Activated gamma-delta T cell treated with Interleukin-2 at 50 U/mL for 16 hours (primary cell): ENCODE results near the gene FAM181A.

Experiments used
- DNase-seq: peaks from one replicate; pipeline ENCODE4 v3.0.0-alpha.2; 2020

Gene FAM181A

DNA sequence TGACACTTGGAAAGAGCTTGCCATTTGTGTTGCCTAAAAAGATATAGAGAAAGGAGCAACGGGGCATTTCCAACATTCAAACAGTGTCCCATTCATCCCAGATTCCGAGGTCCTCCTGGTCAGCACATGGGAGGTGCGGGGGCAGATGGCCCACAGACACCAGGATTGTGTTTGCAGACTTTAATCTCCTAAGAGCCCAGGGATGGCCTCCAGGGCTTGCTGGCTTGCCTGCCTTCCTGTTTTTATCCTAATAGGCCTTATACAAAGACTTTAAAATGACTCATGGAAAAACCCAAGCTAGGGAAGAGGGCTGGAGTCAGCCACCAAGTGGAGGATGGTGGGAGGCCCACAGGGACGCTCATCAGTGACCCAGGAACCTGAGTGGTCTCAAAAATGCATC is 21.5 kb upstream of the FAM181A start:
- DNase-seq, result no peak

DNA sequence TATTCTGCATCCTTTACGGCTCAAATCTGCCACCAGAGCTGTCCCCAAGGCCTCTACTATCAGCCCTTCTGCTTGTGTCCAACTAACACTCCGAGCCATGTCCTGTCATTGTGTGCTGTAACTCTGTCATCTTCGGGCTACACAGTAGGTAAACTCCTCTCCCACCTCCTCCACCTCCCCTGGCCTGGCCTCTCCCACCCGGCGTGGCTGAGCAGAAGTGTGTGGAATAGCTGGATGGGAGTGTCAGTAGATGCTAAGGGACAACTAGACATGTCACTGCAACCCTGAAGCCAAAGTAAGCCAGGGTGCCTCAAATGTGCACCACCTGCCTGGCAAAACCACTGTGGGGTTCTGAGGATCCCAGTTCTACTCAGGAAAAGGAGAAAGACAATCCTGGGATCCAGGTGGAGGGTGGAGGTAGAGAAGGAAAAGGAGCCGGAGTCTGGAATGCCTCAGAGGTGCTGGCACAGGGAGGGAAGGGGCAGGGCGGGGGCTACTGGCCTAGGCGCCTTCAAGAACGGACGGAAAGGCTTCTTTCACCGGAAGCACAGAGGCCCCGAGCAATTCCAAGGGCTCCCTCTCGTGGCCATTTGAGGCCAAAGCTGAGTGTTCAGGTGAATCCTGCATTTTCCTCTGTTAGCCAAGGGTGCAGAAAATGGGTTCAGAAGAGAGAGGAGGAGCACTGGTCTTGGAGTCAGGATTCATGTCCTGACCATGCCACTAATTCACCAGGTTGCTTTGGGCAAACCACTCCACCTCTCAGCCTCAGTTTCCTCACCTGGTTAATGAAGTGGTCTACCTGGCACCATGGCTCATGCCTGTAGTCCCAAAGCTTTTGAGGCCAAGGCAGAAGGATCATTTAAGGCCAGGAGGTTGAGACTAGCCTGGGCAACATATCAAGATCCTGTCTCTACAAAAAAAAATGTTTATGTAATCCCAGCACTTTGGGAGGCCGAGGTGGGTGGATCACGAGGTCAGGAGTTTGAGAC is 20.5 kb upstream of the FAM181A start:
- peak; percentile 29 for DNase-seq

DNA sequence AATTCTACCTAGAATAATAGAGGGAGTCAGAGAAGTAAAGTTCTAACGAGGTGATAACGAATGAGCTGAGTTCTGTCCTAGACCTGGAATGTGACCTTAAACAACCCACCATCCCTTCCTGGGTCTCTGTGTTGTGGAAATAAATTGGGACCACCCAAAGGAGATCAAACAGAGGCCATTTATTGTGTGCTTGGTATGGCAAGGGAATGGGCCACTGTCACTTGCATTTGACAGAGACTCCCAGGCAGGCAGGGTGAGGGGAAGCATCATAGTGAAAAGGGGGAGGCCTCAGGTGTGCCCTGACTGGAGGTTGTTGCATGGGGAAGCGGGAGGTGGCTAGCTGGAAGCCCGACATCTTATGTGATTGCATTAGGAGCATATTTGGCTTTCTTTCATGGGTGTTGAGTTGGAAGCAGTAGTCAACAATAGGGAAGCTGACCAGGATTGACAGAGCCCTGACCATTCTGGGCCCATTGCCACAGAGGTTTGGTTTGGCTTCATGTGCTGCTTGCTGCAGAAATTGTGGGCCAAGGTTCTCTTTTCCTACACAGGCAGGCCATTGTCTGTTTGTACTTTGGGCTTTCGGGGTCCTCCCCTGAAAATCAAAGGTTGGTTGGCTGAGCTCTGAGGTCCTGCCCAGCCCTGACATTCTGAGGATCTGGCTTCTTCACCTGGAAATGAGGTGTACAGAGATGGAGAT is 17.6 kb upstream of the FAM181A start:
- DNase-seq, result no peak

DNA sequence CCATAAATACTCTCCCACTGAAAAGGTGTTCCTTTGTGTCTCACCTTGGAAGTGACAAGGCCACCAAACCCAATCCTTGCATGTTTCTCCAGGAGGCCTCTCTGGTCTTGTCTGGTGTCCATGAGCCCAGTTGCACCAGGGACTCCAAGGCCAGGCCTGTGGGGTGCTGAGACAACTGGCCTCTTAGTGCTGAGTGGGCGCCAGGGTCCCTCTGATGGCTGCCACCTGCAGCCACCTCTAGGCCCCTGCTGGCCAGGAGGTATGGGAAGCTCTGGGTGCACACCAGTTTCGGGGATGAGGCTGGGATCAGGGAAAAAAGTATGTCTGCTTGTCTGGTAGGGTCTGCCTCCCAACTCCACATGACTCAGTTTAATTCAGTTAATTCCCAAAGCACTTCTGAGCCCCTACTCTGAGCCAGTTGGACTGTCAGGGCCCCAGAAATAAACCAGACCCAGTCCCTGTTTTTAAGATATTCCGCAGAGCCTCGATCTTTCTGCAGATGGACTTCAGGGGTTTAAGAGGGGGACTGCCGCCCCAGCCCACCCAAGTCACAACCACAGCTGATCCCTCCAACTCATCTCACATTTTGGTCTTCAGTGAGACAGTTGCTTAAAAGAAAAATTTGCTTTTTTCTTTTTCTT is 15.0 kb upstream of the FAM181A start:
- DNase-seq, result no peak

DNA sequence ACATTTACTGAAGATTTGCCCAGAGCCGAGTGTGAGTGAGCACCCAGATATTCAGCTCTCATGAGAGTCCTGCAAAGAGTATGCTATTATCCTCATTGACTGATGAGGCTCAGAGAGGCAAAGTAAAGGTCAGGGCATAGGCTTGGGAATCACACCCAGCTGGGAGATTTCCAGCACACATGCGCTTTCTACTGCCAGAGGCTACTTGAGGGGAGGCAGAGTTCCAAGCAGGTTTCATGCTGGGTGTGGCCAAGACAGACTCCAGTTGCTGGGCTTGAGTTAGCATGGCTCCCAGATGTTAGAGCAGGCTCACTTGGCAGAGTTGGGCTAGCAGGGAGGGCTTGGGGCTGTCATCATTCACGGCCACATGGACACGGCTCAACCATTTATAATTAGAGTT is 14.4 kb upstream of the FAM181A start:
- no peak for DNase-seq

DNA sequence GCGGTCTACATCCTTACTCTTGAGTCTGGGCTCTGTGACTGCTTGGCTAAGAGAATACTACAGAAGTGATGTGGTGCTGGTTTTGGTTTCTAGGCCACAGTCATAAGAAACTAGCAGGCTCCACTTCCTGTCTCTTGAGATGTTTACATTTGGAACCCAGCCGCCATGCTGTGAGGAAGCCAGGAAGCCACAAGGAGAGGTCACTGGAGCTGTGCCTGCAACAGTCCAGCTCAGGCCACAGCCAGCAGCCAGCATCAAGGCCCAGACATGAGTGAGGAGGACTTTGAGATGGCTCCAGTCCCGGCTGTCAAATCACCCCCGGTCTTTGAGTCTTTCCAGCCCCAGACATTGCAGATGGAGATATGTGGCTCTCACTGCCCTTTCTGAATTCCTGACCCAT is 12.9 kb upstream of the FAM181A start:
- DNase-seq, result no peak

DNA sequence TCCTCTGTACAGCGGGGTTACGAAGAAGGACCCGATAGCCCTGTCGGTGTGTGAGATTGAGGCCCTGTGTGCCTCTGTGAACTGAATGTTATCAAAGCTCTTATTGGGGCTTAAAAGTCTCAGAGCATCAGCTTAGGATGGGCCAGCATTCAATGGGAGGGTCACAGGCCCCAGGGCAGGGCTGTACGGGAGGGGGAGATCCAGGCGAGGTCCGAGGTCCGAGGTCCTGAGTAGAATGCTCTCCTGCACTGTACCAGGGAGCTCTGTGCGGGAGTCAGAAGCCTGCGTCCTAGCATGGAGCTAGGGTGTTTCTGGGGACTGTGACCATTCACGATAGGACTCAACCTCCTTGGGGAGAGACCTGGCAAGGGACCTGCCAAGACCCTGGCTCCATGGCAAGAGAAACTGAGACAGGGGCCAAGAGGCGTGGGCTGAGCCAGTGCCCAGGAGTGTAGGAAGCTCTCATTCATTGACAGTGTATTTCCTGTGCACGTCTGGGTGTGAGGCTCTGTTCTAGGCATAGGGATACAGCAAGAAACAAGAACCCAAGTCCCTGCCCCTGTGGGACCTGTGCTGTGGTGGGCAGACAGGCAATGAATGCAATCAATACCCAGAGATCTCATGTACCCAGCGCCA is 12.0 kb upstream of the FAM181A start:
- no peak for DNase-seq

DNA sequence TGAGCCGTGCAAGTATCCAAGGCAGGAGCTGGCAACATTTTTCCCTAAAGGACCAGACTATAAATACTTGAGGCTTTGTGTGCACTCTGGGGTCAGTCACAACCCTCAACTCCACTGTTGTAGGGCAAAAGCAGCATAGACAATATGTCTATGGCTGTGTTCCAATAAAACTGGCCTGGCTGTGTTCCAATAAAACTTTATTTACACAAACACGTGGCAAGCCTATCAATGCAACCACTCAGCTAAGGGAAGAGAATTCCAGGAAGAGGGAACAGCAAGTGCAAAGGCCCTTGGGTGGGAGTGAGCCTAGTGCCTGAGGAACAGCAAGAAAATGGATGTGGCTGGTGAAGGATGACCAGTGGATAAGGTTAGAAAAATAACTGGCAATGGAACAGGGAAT is 11.3 kb upstream of the FAM181A start:
- DNase-seq, result no peak

DNA sequence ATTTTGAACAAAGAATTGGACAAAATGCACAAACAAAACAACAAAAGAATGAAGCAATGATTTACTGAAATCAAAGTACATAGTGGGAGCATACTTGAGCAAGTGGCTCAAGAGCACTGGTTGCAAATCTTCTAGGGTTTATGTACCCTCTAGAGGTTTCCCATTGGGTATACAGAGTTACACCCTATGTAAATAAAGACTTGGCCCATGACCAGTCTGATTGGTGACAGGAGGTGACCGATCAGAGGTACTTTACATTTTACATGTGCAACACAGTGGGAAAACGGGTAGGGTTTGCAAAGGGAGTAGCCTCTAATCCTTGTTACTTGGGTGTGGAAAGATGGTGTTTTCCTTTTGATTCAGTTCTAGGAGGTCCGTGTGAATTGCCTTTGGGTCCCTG is 10.6 kb upstream of the FAM181A start:
- DNase-seq, result no peak

DNA sequence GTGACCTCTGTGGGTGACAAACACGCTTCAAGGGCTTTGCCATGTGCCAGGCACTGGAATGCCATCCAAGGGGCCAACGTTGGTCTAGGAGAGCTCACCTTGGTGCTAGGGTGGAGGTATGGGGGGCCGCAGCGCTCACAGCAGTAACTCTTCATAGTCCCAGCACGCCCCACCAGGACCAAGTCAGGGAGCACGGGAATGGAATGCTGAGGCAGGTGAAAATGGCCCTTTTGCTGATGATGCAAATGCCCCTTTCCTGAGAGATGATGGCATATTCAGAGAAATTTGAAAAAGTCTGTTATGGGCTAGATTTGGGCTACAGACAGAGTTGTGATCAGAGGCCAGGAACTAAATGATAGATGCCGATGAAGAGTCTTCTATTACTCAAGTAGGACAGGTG is 10.0 kb upstream of the FAM181A start:
- DNase-seq, result no peak

DNA sequence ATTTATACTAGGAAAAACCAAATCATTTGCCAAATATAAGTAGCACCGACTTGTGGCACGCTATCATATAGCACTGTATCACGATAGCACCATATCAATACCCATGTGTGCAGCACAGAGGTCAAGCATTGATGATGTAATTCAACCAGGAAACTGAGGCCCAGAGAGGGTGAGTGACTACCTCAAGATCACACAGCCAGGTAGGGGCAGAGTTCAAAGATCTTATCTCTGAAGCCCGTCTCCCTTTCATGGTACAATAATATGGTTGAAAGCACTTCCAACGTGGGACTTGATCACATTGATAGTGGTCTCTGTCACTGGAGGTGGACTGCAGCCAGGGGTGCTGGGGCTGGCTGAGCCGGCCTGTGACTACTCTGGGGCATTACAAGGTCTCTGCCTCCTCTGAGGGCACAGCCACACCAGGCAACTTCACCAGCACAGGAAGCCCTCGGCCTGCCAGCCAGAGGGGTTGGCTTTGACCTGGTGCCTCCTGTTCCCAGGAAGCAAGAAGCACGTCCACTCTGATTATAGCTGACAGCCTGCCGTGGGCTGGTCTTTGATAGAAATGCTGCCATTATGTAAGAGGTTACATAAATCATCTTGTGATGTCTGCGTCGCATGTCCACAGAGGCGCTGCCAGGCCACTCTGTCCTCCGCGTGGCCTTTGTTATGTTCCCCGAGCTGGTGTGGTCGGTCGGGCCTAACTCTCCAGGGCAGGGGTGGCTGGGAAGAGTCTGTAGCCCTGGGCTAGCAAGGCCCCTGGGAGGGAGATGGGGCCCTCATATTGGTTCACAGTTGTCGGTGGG is 5.9 kb upstream of the FAM181A start:
- no peak for DNase-seq

DNA sequence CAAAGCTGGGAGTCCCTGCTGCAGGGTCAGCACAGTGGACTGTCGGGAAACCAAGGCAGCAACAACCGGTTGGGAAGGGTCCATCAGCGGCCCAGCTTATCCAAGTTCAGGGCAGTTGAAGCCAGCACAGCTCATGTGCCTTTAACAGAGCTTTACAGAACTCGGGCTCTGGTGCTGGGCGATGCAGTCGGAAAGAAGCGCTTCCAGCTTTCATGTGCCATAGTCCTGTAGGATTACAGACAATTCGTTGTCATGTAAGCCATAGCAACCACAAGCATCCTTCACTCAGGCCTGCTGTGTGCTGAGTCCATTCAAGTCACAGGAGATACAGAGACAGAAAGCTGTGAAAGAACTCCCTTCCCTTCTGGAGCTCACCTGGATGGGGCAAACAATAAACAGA is 3.5 kb upstream of the FAM181A start:
- DNase-seq, result no peak

DNA sequence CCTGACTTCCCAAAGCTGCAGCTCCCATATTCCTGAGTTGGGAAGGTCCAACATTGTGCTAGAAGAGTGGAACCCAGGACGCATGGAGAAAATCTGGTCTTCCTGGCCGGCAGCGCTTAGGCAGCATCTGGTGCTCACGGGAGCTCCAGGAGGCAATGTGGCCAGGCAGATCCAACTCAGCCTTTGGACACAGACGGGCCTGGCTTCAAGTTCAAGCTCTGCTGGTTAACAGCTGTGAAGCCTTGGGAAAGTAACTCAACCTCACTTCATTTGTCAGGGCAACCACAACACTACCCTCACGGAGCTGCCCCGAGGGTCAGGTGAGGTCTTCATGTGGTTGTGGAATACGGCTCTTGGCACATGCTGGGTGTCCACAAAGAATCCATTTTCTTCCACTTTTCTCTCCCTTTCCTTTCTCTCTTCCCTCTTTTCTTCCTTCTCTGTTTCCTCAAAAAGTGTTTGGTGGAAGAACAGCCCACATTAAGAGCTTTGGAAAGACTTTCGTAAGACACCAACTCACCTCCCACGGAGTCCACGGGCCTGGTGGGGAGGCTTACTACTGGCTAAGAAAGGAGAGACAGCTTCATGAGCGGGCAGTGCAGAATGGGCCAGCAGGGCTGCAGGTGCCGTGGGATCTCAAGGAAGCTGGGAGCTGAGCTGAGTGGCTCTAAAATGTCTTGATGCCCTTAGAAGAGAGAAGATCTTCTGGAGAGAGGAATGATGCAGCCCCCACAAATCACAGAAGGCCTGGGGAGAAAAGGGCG is 2.4 kb upstream of the FAM181A start:
- DNase-seq, result no peak

DNA sequence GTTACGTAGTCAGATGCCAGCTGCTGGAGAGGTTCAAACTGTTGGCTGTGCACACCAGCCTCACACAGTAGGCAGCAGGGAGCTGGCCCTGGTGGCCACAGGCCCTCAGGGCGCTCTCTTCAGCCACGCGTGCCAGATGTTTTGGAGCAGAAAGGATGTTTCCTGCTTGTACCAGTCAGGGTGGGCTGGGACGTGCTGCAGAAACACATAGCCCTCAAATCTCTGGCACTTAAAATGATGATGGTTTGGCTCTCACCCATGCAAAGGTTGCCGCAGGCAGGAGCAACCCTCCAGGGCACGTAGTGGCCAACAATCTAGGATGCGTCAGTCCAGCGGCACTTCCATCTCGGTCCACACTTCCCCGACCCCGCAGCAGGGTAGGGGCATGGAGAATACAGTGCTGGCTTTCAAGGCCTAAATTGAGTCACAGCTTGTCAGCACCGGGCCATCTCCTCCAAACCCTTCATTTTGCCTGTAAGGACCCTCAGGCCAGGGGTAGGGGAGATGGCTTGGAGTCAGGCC is 1.7 kb upstream of the FAM181A start:
- no peak for DNase-seq

DNA sequence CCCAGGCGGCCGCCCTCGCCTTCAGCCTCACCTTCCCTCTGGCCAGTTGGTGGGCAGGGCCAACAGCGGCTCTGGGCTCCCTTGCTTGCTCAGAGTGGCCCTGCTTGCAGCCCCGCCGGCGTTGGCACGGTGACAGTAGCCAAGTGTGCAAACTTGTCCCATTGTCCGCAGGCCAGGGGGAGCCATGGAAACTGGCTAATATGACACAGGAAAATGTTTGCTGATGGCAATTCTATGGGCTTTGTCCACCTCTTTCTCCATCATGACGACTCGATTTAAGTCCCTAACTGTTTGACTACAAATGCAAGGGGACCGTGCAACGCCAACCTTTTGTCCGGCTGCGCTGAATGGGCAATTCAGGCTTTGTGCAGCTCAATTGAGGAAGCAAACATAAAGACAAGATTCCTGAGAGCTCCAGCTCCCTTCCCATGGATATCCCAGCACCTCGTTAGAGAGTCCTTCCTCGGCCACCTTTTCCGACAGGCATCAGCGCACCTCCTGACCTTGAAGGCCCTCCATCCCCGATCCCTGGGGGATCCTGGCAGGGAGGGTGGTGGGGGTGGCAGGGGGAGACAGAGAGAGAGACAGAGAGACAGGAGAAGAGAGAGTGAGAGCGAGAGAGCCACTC is 785 bp upstream of the FAM181A start:
- DNase-seq, result no peak

DNA sequence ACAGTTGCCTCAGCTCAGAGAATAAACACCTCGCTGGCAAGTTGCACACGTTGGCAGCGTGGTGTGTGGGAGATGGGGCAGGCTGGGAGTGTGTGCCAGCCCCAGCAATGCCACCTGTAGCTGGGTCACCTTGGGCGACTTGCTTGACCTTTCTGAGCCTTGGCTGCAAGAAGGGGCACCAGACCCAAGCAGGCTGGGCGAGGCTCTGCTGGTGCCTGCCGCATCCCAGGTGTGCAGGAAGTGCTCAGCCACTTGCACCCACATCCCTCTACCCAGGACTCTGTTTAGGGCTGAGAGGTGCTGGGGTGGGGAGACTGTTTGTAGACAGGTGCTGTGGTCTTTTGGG is 629 bp downstream of the FAM181A start:
- no peak for DNase-seq

DNA sequence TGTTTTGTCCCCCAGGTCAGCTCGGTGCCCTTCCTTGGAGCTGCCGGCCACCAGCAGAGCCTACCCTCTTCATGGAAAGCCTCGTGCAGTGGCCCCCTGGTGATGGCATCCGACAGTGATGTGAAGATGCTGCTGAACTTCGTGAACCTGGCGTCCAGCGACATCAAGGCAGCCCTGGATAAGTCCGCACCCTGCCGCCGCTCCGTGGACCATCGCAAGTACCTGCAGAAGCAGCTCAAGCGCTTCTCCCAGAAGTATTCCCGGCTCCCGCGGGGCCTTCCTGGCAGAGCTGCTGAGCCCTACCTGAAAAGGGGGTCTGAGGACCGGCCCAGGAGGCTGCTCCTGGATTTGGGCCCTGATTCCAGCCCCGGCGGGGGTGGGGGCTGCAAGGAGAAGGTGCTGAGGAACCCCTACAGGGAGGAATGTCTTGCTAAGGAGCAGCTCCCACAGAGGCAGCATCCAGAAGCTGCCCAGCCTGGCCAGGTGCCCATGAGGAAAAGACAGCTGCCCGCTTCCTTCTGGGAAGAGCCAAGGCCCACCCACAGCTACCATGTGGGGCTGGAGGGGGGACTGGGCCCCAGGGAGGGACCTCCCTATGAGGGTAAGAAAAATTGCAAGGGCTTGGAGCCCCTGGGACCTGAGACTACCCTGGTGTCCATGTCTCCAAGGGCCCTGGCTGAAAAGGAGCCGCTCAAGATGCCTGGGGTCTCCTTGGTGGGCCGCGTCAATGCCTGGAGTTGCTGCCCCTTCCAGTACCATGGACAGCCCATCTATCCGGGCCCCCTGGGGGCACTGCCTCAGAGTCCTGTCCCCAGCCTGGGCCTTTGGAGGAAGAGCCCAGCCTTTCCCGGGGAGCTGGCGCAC is 1.3 kb downstream of the FAM181A start:
- no peak for DNase-seq

DNA sequence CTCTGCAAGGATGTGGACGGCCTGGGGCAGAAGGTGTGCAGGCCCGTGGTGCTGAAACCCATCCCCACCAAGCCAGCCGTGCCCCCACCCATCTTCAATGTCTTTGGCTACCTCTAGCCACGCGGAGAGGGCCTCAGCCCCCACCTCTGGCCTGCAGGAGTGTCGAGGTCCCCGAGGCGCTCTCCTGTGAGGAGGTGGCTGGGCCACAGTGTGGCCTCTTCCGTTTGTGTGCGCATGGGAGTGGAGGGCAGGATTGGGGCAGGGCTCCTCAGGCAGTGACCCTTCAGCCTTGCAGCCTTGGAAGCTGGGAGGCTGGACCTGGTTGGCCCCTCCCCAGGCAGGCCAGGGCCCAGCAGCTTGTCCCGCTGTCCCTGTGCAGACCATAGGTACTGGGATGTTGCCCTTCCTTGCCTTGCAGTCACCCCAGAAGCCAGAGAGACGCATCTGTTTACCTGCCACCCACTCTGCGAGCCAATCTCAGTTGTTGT is 1.9 kb downstream of the FAM181A start:
- DNase-seq, result no peak

DNA sequence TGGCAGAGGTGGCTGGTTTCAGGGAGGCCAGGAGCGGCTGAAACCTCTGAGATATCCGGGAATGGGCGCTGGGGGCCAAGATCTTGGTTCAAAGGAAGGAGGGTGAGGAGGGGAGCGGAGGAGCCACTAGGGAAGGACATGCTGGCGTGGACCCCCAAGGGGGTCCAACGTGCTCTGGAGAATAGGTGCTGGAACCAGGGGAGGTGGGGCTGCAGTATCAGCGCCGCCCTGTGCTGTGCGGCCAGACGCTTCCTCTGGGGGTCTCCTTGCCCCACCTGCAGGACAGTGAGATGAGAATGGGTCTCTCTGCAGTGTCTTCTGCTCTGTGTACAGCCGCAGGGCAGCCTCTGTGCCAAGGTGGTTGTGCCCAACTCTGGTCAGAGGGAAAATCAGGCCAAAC is 2.5 kb downstream of the FAM181A start:
- no peak for DNase-seq
